ENCODE data around the gene PIF1. TPM values are rescaled to one million over a fixed set of nuclear protein-coding genes. Genes with fewer than 3 reads are reported as not detected.

Gene PIF1
- polyA plus RNA-seq, 1 donor from 2014 or later, result 0.78 TPM

DNA sequence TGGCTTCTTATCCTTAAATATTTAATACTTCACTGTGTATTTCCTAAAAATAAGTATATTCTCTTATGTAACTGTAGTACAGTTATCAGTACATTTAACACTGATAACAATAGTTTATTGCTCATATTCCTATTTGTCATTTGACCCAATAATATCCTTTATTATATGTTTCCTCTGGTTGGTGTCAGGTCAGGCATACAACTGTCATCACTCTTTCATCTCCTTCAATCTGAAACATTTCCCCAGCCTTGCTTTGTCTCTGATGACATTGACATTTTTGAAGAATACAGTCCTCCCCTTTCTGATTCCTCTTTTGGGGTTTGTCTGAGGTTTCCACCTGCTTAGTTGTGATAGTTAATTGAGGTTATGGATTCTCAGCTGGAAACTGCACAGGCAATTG is 44.1 kb upstream of the PIF1 start:
- Histone ChIP-seq H4K20me1 (ENCODE audit: insufficient read depth) (no peaks in the 10 kb centered on the region), H3F3A (ENCODE audit: insufficient read depth, low read length, poor library complexity, severe bottlenecking) (no peaks in the 10 kb centered on the region), H3K9me3 (ENCODE audit: low read length) (no peaks in the 10 kb centered on the region), H3K27me3 (ENCODE audit: insufficient read depth, low read depth, low read length) (no peaks in the 10 kb centered on the region), H3K4me3 (ENCODE audit: low read length) (no peak overlapping the region), H3K9ac (ENCODE audit: low read length) (no peak overlapping the region), H2AFZ (ENCODE audit: low read depth, low read length) (no peak overlapping the region), H3K36me3 (ENCODE audit: insufficient read depth, low read length) (no peaks in the 10 kb centered on the region), H3K9me2 (ENCODE audit: insufficient read depth, low read length) (no peaks in the 10 kb centered on the region), H3K27ac (ENCODE audit: low read length) (no peak overlapping the region), H3K4me2 (ENCODE audit: low read length) (no peak overlapping the region), H3K79me2 (replicated peaks; ENCODE audit: insufficient read depth, low read length) (no peaks in the 10 kb centered on the region)
- TF ChIP-seq EP300 (conservative IDR thresholded peaks at IDR 0.05; ENCODE audit: poor library complexity, severe bottlenecking), result no peak
- TF ChIP-seq, protein P1, sequence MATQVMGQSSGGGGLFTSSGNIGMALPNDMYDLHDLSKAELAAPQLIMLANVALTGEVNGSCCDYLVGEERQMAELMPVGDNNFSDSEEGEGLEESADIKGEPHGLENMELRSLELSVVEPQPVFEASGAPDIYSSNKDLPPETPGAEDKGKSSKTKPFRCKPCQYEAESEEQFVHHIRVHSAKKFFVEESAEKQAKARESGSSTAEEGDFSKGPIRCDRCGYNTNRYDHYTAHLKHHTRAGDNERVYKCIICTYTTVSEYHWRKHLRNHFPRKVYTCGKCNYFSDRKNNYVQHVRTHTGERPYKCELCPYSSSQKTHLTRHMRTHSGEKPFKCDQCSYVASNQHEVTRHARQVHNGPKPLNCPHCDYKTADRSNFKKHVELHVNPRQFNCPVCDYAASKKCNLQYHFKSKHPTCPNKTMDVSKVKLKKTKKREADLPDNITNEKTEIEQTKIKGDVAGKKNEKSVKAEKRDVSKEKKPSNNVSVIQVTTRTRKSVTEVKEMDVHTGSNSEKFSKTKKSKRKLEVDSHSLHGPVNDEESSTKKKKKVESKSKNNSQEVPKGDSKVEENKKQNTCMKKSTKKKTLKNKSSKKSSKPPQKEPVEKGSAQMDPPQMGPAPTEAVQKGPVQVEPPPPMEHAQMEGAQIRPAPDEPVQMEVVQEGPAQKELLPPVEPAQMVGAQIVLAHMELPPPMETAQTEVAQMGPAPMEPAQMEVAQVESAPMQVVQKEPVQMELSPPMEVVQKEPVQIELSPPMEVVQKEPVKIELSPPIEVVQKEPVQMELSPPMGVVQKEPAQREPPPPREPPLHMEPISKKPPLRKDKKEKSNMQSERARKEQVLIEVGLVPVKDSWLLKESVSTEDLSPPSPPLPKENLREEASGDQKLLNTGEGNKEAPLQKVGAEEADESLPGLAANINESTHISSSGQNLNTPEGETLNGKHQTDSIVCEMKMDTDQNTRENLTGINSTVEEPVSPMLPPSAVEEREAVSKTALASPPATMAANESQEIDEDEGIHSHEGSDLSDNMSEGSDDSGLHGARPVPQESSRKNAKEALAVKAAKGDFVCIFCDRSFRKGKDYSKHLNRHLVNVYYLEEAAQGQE (IDR thresholded peaks at IDR 0.05; ENCODE audit: borderline replicate concordance), result no peak
- no peak for TF ChIP-seq TAF1 (IDR thresholded peaks at IDR 0.05; ENCODE audit: low read depth)
- no peak for TF ChIP-seq MXI1 (conservative IDR thresholded peaks at IDR 0.05; ENCODE audit: poor library complexity, severe bottlenecking)
- TF ChIP-seq RAD21 (conservative IDR thresholded peaks at IDR 0.05), result no peak
- TF ChIP-seq EZH2 (IDR thresholded peaks at IDR 0.05; ENCODE audit: borderline replicate concordance, insufficient read depth, low read length, poor library complexity, severe bottlenecking), result no peak
- TF ChIP-seq, protein P2, sequence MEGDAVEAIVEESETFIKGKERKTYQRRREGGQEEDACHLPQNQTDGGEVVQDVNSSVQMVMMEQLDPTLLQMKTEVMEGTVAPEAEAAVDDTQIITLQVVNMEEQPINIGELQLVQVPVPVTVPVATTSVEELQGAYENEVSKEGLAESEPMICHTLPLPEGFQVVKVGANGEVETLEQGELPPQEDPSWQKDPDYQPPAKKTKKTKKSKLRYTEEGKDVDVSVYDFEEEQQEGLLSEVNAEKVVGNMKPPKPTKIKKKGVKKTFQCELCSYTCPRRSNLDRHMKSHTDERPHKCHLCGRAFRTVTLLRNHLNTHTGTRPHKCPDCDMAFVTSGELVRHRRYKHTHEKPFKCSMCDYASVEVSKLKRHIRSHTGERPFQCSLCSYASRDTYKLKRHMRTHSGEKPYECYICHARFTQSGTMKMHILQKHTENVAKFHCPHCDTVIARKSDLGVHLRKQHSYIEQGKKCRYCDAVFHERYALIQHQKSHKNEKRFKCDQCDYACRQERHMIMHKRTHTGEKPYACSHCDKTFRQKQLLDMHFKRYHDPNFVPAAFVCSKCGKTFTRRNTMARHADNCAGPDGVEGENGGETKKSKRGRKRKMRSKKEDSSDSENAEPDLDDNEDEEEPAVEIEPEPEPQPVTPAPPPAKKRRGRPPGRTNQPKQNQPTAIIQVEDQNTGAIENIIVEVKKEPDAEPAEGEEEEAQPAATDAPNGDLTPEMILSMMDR (IDR thresholded peaks at IDR 0.05; ENCODE audit: poor library complexity, severe bottlenecking), result no peak
- no peak for TF ChIP-seq POLR2AphosphoS5 (IDR thresholded peaks at IDR 0.05)
- TF ChIP-seq SMC3 (conservative IDR thresholded peaks at IDR 0.05; ENCODE audit: poor library complexity), result no peak

DNA sequence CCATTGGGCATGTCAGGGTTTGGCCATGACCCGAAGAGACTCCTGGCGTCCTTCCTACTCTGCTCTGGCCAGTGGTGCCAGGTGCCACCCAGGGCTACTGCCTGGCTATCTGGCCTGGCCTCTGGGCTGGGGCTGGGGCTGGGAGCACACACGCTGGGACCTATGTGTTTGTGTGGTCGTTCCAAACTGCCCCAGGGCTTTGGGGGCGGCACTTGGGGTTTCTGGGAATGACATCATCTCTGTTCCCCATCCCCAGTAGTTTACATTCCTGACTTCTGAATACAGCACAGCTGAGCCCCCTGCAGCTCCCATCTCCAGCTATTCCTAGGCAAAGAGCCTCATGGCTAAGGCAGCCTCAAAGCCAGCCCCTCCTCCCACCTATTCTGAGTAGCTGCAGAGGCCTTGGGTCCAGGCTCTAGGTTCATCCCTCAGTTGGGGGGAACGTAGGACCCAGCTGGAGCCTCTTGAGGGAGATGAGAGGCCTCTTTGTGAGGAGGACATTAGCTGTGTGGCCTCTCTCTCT is 40.6 kb upstream of the PIF1 start:
- Histone ChIP-seq H3K27me3 (ENCODE audit: insufficient read depth, low read depth, low read length) (no peaks in the 10 kb centered on the region), H3K9ac (ENCODE audit: low read length) (no peak overlapping the region), H3K36me3 (ENCODE audit: insufficient read depth, low read length) (no peaks in the 10 kb centered on the region), H3K79me2 (replicated peaks; ENCODE audit: insufficient read depth, low read length) (no peaks in the 10 kb centered on the region), H4K20me1 (ENCODE audit: insufficient read depth) (no peaks in the 10 kb centered on the region), H3K4me2 (ENCODE audit: low read length) (no peak overlapping the region), H3K9me2 (ENCODE audit: insufficient read depth, low read length) (no peaks in the 10 kb centered on the region), H3K27ac (ENCODE audit: low read length) (no peak overlapping the region), H3K9me3 (ENCODE audit: low read length) (no peaks in the 10 kb centered on the region), H3F3A (ENCODE audit: insufficient read depth, low read length, poor library complexity, severe bottlenecking) (no peaks in the 10 kb centered on the region), H3K4me3 (ENCODE audit: low read length) (no peak overlapping the region), H2AFZ (ENCODE audit: low read depth, low read length) (no peak overlapping the region)
- no peak for TF ChIP-seq EZH2 (IDR thresholded peaks at IDR 0.05; ENCODE audit: borderline replicate concordance, insufficient read depth, low read length, poor library complexity, severe bottlenecking)
- no peak for TF ChIP-seq EP300 (conservative IDR thresholded peaks at IDR 0.05; ENCODE audit: poor library complexity, severe bottlenecking)
- no peak for TF ChIP-seq MXI1 (conservative IDR thresholded peaks at IDR 0.05; ENCODE audit: poor library complexity, severe bottlenecking)
- TF ChIP-seq SMC3 (conservative IDR thresholded peaks at IDR 0.05; ENCODE audit: poor library complexity), result no peak
- TF ChIP-seq POLR2AphosphoS5 (IDR thresholded peaks at IDR 0.05), result no peak
- TF ChIP-seq RAD21 (conservative IDR thresholded peaks at IDR 0.05), result no peak
- TF ChIP-seq, protein P2 (IDR thresholded peaks at IDR 0.05; ENCODE audit: poor library complexity, severe bottlenecking), result no peak
- no peak for TF ChIP-seq TAF1 (IDR thresholded peaks at IDR 0.05; ENCODE audit: low read depth)
- TF ChIP-seq, protein P1 (IDR thresholded peaks at IDR 0.05; ENCODE audit: borderline replicate concordance), result no peak

All from neural cell (in vitro differentiated cells).